ENCODE measurements around the gene MFN2.

The MFN2 gene

GRCh38 chr1:11940260-11940921, 39.9 kb upstream of the MFN2 start:
- FAIRE-seq (no peak), DNase-seq (ENCODE audit: insufficient read length, low spot score) (no peak)
- TF ChIP-seq POU2F2 (IDR thresholded peaks at IDR 0.05; ENCODE audit: low read depth, low read length), result no peak
- no peak for TF ChIP-seq TAF1 (IDR thresholded peaks at IDR 0.05; ENCODE audit: low read depth, low read length)

- TF ChIP-seq POLR2AphosphoS5 (IDR thresholded peaks at IDR 0.05; ENCODE audit: low read depth, low read length), result no peak
- no peak for TF ChIP-seq TAF1 (IDR thresholded peaks at IDR 0.05; ENCODE audit: low read depth, low read length)
- TF ChIP-seq POU2F2 (IDR thresholded peaks at IDR 0.05; ENCODE audit: low read depth, low read length), result no peak
- no peak for TF ChIP-seq POLR2A (IDR thresholded peaks at IDR 0.05; ENCODE audit: low read depth, low read length)
- no peak for TF ChIP-seq SPI1 (IDR thresholded peaks at IDR 0.05; ENCODE audit: low read depth, low read length)
- no peak for TF ChIP-seq PAX5 (IDR thresholded peaks at IDR 0.05; ENCODE audit: insufficient read depth, low read length, severe bottlenecking)
- FAIRE-seq (no peak), DNase-seq (ENCODE audit: insufficient read length, low spot score) (no peak)
These were observed 38.0 kb upstream of the MFN2 start for GRCh38 chr1:11942280-11942679.

DNA sequence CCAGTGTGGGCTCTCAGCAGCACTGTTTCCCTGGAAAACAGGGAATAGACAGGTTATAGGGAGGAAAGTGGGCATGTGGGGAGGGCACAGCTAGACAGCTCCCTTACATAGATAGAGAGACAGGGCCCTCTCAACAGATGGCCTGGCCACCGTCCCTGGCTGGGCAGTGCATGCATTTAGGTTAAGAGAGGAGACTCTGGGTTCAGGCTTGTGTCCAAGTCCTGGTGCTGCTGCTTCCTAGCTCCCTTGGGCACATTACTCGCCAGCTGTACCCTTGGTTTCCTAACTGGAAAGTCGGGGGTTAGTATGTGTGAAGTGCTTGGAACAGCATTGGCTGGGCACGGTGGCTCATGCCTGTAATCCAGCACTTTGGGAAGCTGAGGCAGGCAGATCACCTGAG, 36.6 kb upstream of the MFN2 start:
- no peak for TF ChIP-seq SPI1 (IDR thresholded peaks at IDR 0.05; ENCODE audit: low read depth, low read length)
- no peak for TF ChIP-seq POLR2AphosphoS5 (IDR thresholded peaks at IDR 0.05; ENCODE audit: low read depth, low read length)
- TF ChIP-seq POLR2A (IDR thresholded peaks at IDR 0.05; ENCODE audit: low read depth, low read length), result no peak
- no peak for TF ChIP-seq PAX5 (IDR thresholded peaks at IDR 0.05; ENCODE audit: insufficient read depth, low read length, severe bottlenecking)
- no peak for TF ChIP-seq POU2F2 (IDR thresholded peaks at IDR 0.05; ENCODE audit: low read depth, low read length)
- no peak for TF ChIP-seq TAF1 (IDR thresholded peaks at IDR 0.05; ENCODE audit: low read depth, low read length)
- DNase-seq (ENCODE audit: insufficient read length, low spot score), result no peak
- no peak for FAIRE-seq

GRCh38 chr1:11944358-11944931, 35.8 kb upstream of the MFN2 start:
- TF ChIP-seq POLR2A (IDR thresholded peaks at IDR 0.05; ENCODE audit: low read depth, low read length) (no peak), SPI1 (IDR thresholded peaks at IDR 0.05; ENCODE audit: low read depth, low read length) (no peak), PAX5 (IDR thresholded peaks at IDR 0.05; ENCODE audit: insufficient read depth, low read length, severe bottlenecking) (no peak), TAF1 (IDR thresholded peaks at IDR 0.05; ENCODE audit: low read depth, low read length) (no peak), POU2F2 (IDR thresholded peaks at IDR 0.05; ENCODE audit: low read depth, low read length) (no peak), POLR2AphosphoS5 (IDR thresholded peaks at IDR 0.05; ENCODE audit: low read depth, low read length) (no peak)
- no peak for FAIRE-seq
- no peak for DNase-seq (ENCODE audit: insufficient read length, low spot score)

DNA sequence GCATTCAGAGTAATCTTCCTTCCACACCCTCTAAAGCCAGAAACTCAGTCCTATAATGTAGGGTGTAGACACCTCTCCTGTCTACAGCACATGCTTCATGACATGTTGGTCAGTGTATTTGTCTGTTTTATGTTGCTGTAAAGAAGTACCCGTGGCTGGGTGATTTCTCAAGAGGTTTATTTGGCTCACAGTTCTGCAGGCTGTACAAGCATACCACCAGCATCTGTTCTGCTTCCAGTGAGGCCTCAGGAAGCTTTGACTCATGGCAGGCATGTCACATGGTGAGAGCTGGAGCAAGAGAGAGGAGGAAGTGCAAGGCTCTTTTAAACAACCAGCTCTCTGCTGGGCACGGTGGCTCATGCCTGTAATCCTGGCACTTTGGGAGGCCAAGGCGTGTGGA, 33.6 kb upstream of the MFN2 start:
- FAIRE-seq, result no peak

GRCh38 chr1:11948822-11949458, 31.3 kb upstream of the MFN2 start:
- TF ChIP-seq TAF1 (IDR thresholded peaks at IDR 0.05; ENCODE audit: low read depth, low read length) (no peak), POU2F2 (IDR thresholded peaks at IDR 0.05; ENCODE audit: low read depth, low read length) (no peak), POLR2A (IDR thresholded peaks at IDR 0.05; ENCODE audit: low read depth, low read length) (no peak), POLR2AphosphoS5 (IDR thresholded peaks at IDR 0.05; ENCODE audit: low read depth, low read length) (no peak), PAX5 (IDR thresholded peaks at IDR 0.05; ENCODE audit: insufficient read depth, low read length, severe bottlenecking) (no peak), SPI1 (IDR thresholded peaks at IDR 0.05; ENCODE audit: low read depth, low read length) (no peak)
- no peak for DNase-seq (ENCODE audit: insufficient read length, low spot score)
- peak; percentile 41 for FAIRE-seq

More for the DNA sequence above, 33.6 kb upstream of the MFN2 start:
- no peak for DNase-seq (ENCODE audit: insufficient read length, low spot score)
- TF ChIP-seq TAF1 (IDR thresholded peaks at IDR 0.05; ENCODE audit: low read depth, low read length), result no peak
- no peak for TF ChIP-seq PAX5 (IDR thresholded peaks at IDR 0.05; ENCODE audit: insufficient read depth, low read length, severe bottlenecking)
- TF ChIP-seq SPI1 (IDR thresholded peaks at IDR 0.05; ENCODE audit: low read depth, low read length), result no peak
- TF ChIP-seq POLR2AphosphoS5 (IDR thresholded peaks at IDR 0.05; ENCODE audit: low read depth, low read length), result no peak
- no peak for TF ChIP-seq POU2F2 (IDR thresholded peaks at IDR 0.05; ENCODE audit: low read depth, low read length)
- TF ChIP-seq POLR2A (IDR thresholded peaks at IDR 0.05; ENCODE audit: low read depth, low read length), result no peak

- no peak for FAIRE-seq
- no peak for DNase-seq (ENCODE audit: insufficient read length, low spot score)
These were observed 28.3 kb upstream of the MFN2 start for GRCh38 chr1:11951901-11952300.

GRCh38 chr1:11952455-11953109, 27.7 kb upstream of the MFN2 start:
- FAIRE-seq (no peak), DNase-seq (ENCODE audit: insufficient read length, low spot score) (no peak)
- TF ChIP-seq POLR2A (IDR thresholded peaks at IDR 0.05; ENCODE audit: low read depth, low read length), result no peak
- no peak for TF ChIP-seq TAF1 (IDR thresholded peaks at IDR 0.05; ENCODE audit: low read depth, low read length)
- no peak for TF ChIP-seq POLR2AphosphoS5 (IDR thresholded peaks at IDR 0.05; ENCODE audit: low read depth, low read length)
- no peak for TF ChIP-seq PAX5 (IDR thresholded peaks at IDR 0.05; ENCODE audit: insufficient read depth, low read length, severe bottlenecking)
- no peak for TF ChIP-seq POU2F2 (IDR thresholded peaks at IDR 0.05; ENCODE audit: low read depth, low read length)
- TF ChIP-seq SPI1 (IDR thresholded peaks at IDR 0.05; ENCODE audit: low read depth, low read length), result no peak

More at GRCh38 chr1:11951901-11952300, 28.3 kb upstream of the MFN2 start:
- TF ChIP-seq POU2F2 (IDR thresholded peaks at IDR 0.05; ENCODE audit: low read depth, low read length) (no peak), PAX5 (IDR thresholded peaks at IDR 0.05; ENCODE audit: insufficient read depth, low read length, severe bottlenecking) (no peak), SPI1 (IDR thresholded peaks at IDR 0.05; ENCODE audit: low read depth, low read length) (no peak), TAF1 (IDR thresholded peaks at IDR 0.05; ENCODE audit: low read depth, low read length) (no peak), POLR2AphosphoS5 (IDR thresholded peaks at IDR 0.05; ENCODE audit: low read depth, low read length) (no peak), POLR2A (IDR thresholded peaks at IDR 0.05; ENCODE audit: low read depth, low read length) (no peak)

- TF ChIP-seq POU2F2 (IDR thresholded peaks at IDR 0.05; ENCODE audit: low read depth, low read length) (no peak), POLR2AphosphoS5 (IDR thresholded peaks at IDR 0.05; ENCODE audit: low read depth, low read length) (no peak), SPI1 (IDR thresholded peaks at IDR 0.05; ENCODE audit: low read depth, low read length) (no peak), PAX5 (IDR thresholded peaks at IDR 0.05; ENCODE audit: insufficient read depth, low read length, severe bottlenecking) (no peak), TAF1 (IDR thresholded peaks at IDR 0.05; ENCODE audit: low read depth, low read length) (no peak), POLR2A (IDR thresholded peaks at IDR 0.05; ENCODE audit: low read depth, low read length) (no peak)
- no peak for FAIRE-seq
- no peak for DNase-seq (ENCODE audit: insufficient read length, low spot score)
These were observed 25.0 kb upstream of the MFN2 start for GRCh38 chr1:11955221-11955620.

All from GM12891 (cell line).